ENCODE measurements around the gene SPRYD7. TPM values are rescaled to one million over a fixed set of nuclear protein-coding genes. Genes with fewer than 3 reads are reported as not detected.

The SPRYD7 gene
- total RNA-seq, 1 experiment from 2014 or later: 6.8 TPM

GRCh38 chr13:49972709-49973108 lies 36.6 kb upstream of the SPRYD7 start:
- no peaks in the 10 kb centered on the region for H3K79me2 ChIP-seq (ENCODE audit: low read length)
- TF ChIP-seq EZH2 (IDR thresholded peaks at IDR 0.05; ENCODE audit: low read length, unreplicated experiment): no peak
- TF ChIP-seq CTCF (conservative IDR thresholded peaks at IDR 0.05; ENCODE audit: low read depth, low read length): no peak
- no peak for TF ChIP-seq EZH2phosphoT487 (IDR thresholded peaks at IDR 0.05; ENCODE audit: borderline replicate concordance, low read length)
- intact Hi-C loops (cut with micrococcal nuclease): loop anchor here (10.0 kb wide), 1 partner anchor 562 kb away; no protein-coding TSS in a partner anchor
- ChIA-PET POLR2A (ENCODE audit: unreplicated experiment) (no interaction called here), CTCF (no interaction called here)
- no peak overlapping the region for H3K9ac ChIP-seq (ENCODE audit: low read length)
- BruUV-seq (replicated peaks): no TSS peak
- H3K36me3 ChIP-seq (ENCODE audit: low read depth, low read length): no peaks in the 10 kb centered on the region
- H2AFZ ChIP-seq (ENCODE audit: low read length): no peak overlapping the region
- H3F3A ChIP-seq (ENCODE audit: low read length, unreplicated experiment): no peaks in the 10 kb centered on the region
- H3K4me3 ChIP-seq (ENCODE audit: low read length): no peak overlapping the region
- no peak overlapping the region for H3K4me2 ChIP-seq (ENCODE audit: low read length)
- H3K9me2 ChIP-seq (replicated peaks; ENCODE audit: low read length): no peaks in the 10 kb centered on the region
- ATAC-seq (no peak), DNase-seq (no peak)
- H3K9me3 ChIP-seq (ENCODE audit: low read length): no peaks in the 10 kb centered on the region
- H3K4me1 ChIP-seq (ENCODE audit: insufficient read depth, low read length): peaks cover 13% of the 10 kb centered on the region
- no peaks in the 10 kb centered on the region for H4K20me1 ChIP-seq (ENCODE audit: low read length)
- no peak overlapping the region for H3K27ac ChIP-seq (ENCODE audit: low read length)
- no peaks in the 10 kb centered on the region for H3K27me3 ChIP-seq (ENCODE audit: low read length)

- no peaks in the 10 kb centered on the region for H4K20me1 ChIP-seq (ENCODE audit: low read length)
- no peak overlapping the region for H3K4me3 ChIP-seq (ENCODE audit: low read length)
- H3F3A ChIP-seq (ENCODE audit: low read length, unreplicated experiment): no peaks in the 10 kb centered on the region
- no peak overlapping the region for H3K27ac ChIP-seq (ENCODE audit: low read length)
- no peaks in the 10 kb centered on the region for H3K79me2 ChIP-seq (ENCODE audit: low read length)
- BruUV-seq (replicated peaks): no TSS peak
- DNase-seq: no peak
- no peaks in the 10 kb centered on the region for H3K9me2 ChIP-seq (replicated peaks; ENCODE audit: low read length)
- H3K9me3 ChIP-seq (ENCODE audit: low read length): 0 out of 2 replicates have a peak, but pooled peaks cover 5% of the 10 kb centered on the region
- ATAC-seq: no peak
- H3K4me2 ChIP-seq (ENCODE audit: low read length): no peak overlapping the region
- H2AFZ ChIP-seq (ENCODE audit: low read length): no peak overlapping the region
- H3K36me3 ChIP-seq (ENCODE audit: low read depth, low read length): no peaks in the 10 kb centered on the region
- H3K27me3 ChIP-seq (ENCODE audit: low read length): no peaks in the 10 kb centered on the region
- no peak overlapping the region for H3K9ac ChIP-seq (ENCODE audit: low read length)
- no peaks in the 10 kb centered on the region for H3K4me1 ChIP-seq (ENCODE audit: insufficient read depth, low read length)
- CTCF ChIA-PET: no interaction called here
- POLR2A ChIA-PET (ENCODE audit: unreplicated experiment): interaction anchor here (0.5 kb wide), 1 partner anchor 1001 kb away, joined by 4 read pairs; no protein-coding TSS in a partner anchor
- intact Hi-C loops (cut with micrococcal nuclease): no loop called here
- TF ChIP-seq EZH2 (IDR thresholded peaks at IDR 0.05; ENCODE audit: low read length, unreplicated experiment): no peak
These were observed 31.3 kb upstream of the SPRYD7 start for GRCh38 chr13:49967456-49967855.

- Histone ChIP-seq H3K36me3 (ENCODE audit: low read depth, low read length) (no peaks in the 10 kb centered on the region; the same call in 1 of the 2 replicates), H3K4me1 (ENCODE audit: insufficient read depth, low read length) (no peaks in the 10 kb centered on the region), H3K27me3 (ENCODE audit: low read length) (no peaks in the 10 kb centered on the region), H3K4me2 (ENCODE audit: low read length) (no peak overlapping the region), H3K79me2 (ENCODE audit: low read length) (no peaks in the 10 kb centered on the region), H3K27ac (ENCODE audit: low read length) (no peak overlapping the region), H3K9me3 (ENCODE audit: low read length) (0 out of 2 replicates have a peak, but pooled peaks cover 11% of the 10 kb centered on the region), H3K4me3 (ENCODE audit: low read length) (no peak overlapping the region), H4K20me1 (ENCODE audit: low read length) (no peaks in the 10 kb centered on the region), H3K9me2 (replicated peaks; ENCODE audit: low read length) (no peaks in the 10 kb centered on the region), H3F3A (ENCODE audit: low read length, unreplicated experiment) (no peaks in the 10 kb centered on the region), H2AFZ (ENCODE audit: low read length) (no peak overlapping the region), H3K9ac (ENCODE audit: low read length) (no peak overlapping the region)
- BruUV-seq (replicated peaks): no TSS peak
- no peak for TF ChIP-seq CTCF (conservative IDR thresholded peaks at IDR 0.05; ENCODE audit: low read depth, low read length)
- TF ChIP-seq EZH2phosphoT487 (IDR thresholded peaks at IDR 0.05; ENCODE audit: borderline replicate concordance, low read length): no peak
- no peak for TF ChIP-seq EZH2 (IDR thresholded peaks at IDR 0.05; ENCODE audit: low read length, unreplicated experiment)
- POLR2A ChIA-PET (ENCODE audit: unreplicated experiment): no interaction called here
- CTCF ChIA-PET: no interaction called here
- intact Hi-C loops (cut with micrococcal nuclease): no loop called here
- DNase-seq (no peak), ATAC-seq (no peak)
These were observed 22.2 kb upstream of the SPRYD7 start for GRCh38 chr13:49958321-49958720.

Data from PC-3 (cell line).